Measurements from ENCODE around the gene PDXDC1.

- TF ChIP-seq CTCF (IDR thresholded peaks at IDR 0.05) (no peak), POLR2AphosphoS5 (IDR thresholded peaks at IDR 0.05) (no peak)
Observed at GRCh38 chr16:14958323-14958600, 16.6 kb upstream of the PDXDC1 start.
